Mesothelial cell of epicardium (in vitro differentiated cells): ENCODE results near the gene CAMKK1. TPM values are rescaled to one million over a fixed set of nuclear protein-coding genes. Genes with fewer than 3 reads are reported as not detected.

Experiments used
- DNase-seq, 2 experiments: peaks; one replicate each; pipeline ENCODE4 v3.0.0; 2021; ENCODE audit warnings: low spot score in 2 of 2; ENCODE audit not compliant: unreplicated experiment in 2 of 2
- H3K27ac Mint-ChIP-seq: 2 replicates; pipeline ENCODE4 v1.8.0; 2021; ENCODE audit warnings: mixed read lengths
- H3K27me3 Mint-ChIP-seq: 2 replicates; pipeline ENCODE4 v1.8.0; 2021; ENCODE audit warnings: low read depth, mixed read lengths
- H3K36me3 Mint-ChIP-seq: 2 replicates; pipeline ENCODE4 v1.8.0; 2021; ENCODE audit warnings: mixed read lengths
- H3K4me1 Mint-ChIP-seq: 2 replicates; pipeline ENCODE4 v1.8.0; 2021; ENCODE audit warnings: mixed read lengths
- H3K4me3 Mint-ChIP-seq: 2 replicates; pipeline ENCODE4 v1.8.0; 2021; ENCODE audit warnings: mild to moderate bottlenecking, moderate library complexity, mixed read lengths
- H3K9me3 Mint-ChIP-seq: 2 replicates; pipeline ENCODE4 v1.8.0; 2021; ENCODE audit warnings: mixed read lengths
- total RNA-seq: library from RNA; stranded (reverse); gene quantifications from 3 replicates; pipeline ENCODE4 v1.2.1, GENCODE V29; 2021
- TF ChIP-seq, protein P1 (sequence below): fragments of 200-600 bp; sonication (generic); IDR thresholded peaks from one replicate; pipeline ENCODE4 v1.5.0; 2021; ENCODE audit warnings: antibody characterized with exemption; ENCODE audit not compliant: unreplicated experiment

Gene CAMKK1
- total RNA-seq, 1 donor from 2014 or later, result 4.3 TPM

- TF ChIP-seq, protein P1, sequence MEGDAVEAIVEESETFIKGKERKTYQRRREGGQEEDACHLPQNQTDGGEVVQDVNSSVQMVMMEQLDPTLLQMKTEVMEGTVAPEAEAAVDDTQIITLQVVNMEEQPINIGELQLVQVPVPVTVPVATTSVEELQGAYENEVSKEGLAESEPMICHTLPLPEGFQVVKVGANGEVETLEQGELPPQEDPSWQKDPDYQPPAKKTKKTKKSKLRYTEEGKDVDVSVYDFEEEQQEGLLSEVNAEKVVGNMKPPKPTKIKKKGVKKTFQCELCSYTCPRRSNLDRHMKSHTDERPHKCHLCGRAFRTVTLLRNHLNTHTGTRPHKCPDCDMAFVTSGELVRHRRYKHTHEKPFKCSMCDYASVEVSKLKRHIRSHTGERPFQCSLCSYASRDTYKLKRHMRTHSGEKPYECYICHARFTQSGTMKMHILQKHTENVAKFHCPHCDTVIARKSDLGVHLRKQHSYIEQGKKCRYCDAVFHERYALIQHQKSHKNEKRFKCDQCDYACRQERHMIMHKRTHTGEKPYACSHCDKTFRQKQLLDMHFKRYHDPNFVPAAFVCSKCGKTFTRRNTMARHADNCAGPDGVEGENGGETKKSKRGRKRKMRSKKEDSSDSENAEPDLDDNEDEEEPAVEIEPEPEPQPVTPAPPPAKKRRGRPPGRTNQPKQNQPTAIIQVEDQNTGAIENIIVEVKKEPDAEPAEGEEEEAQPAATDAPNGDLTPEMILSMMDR, result no peak
- no peaks in the 10 kb centered on the region for H3K9me3 Mint-ChIP-seq
- peaks cover 38% of the 10 kb centered on the region for H3K36me3 Mint-ChIP-seq
- H3K27ac Mint-ChIP-seq, result no peak overlapping the region
- H3K4me3 Mint-ChIP-seq, result no peak overlapping the region
- DNase-seq, result no peak
- no peaks in the 10 kb centered on the region for H3K4me1 Mint-ChIP-seq
- no peaks in the 10 kb centered on the region for H3K27me3 Mint-ChIP-seq
Observed at GRCh38 chr17:3835410-3836229, 57.2 kb downstream of the CAMKK1 start.

DNA sequence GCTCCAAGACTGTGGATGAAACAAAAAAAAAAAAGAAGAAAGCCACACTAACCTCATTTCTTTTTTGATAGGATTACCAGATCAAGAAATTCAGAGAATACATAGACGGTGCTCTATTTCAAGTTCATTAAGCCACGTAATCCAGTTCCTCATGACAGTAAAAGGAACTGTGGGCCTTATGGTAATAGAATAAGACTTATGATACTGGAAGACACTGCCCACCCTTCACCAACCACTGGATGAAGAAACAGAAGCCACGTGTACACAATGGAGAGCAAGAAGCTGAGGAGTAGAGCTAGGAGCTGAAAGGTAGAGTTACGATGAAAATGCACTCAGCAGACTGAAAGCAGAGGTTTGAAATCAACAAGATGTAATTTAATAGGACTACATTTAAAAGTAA lies 58.0 kb downstream of the CAMKK1 start:
- TF ChIP-seq, protein P1, result no peak
- Mint-ChIP-seq H3K36me3 (peaks cover 33% of the 10 kb centered on the region), H3K27ac (no peak overlapping the region)

GRCh38 chr17:3828852-3829232 lies 64.0 kb downstream of the CAMKK1 start:
- peaks cover 31% of the 10 kb centered on the region for H3K36me3 Mint-ChIP-seq
- no peak overlapping the region for H3K27ac Mint-ChIP-seq
- H3K9me3 Mint-ChIP-seq, result no peaks in the 10 kb centered on the region
- H3K4me1 Mint-ChIP-seq, result no peaks in the 10 kb centered on the region
- TF ChIP-seq, protein P1, result no peak
- no peaks in the 10 kb centered on the region for H3K27me3 Mint-ChIP-seq
- H3K4me3 Mint-ChIP-seq, result no peak overlapping the region
- DNase-seq, result no peak

More for the DNA sequence above, 58.0 kb downstream of the CAMKK1 start:
- Mint-ChIP-seq H3K9me3 (no peaks in the 10 kb centered on the region), H3K4me1 (no peaks in the 10 kb centered on the region), H3K4me3 (no peak overlapping the region), H3K27me3 (no peaks in the 10 kb centered on the region)
- no peak for DNase-seq

DNA sequence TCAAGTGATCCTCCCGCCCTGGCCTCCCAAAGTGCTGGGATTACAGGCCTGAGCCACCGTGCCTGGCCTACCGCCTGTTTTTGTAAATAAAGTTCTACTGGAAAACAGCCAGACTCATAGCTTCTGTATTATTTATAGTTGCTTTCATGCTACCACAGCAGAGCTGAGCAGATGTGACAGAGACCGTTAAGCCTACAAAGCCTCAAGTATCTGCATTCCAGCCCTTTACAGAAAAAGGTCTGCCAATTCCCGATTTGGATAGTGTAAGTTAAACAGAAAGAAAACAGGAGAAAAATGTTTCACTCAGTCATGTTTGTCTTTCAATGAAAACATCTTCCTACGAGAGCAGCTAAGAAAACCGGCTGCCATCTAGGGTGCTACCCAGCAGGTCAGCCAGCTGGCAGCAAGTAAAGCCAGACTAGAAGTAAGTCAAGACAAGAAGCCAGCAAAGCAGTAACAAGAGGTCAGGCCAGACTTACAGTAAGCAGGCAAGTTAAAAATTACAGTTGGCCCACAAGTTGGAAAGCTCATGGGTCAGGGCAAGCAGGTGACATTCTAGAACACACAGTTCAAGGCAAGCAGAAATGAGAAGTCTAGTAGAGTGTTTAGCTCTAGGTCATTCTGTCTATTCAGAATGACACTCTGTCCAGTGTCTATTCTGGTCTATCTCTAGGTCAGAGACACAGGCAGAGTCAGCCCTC lies 64.6 kb downstream of the CAMKK1 start:
- no peak for DNase-seq
- H3K9me3 Mint-ChIP-seq, result no peaks in the 10 kb centered on the region
- no peak overlapping the region for H3K27ac Mint-ChIP-seq
- H3K4me1 Mint-ChIP-seq, result no peaks in the 10 kb centered on the region
- H3K4me3 Mint-ChIP-seq, result no peak overlapping the region
- TF ChIP-seq, protein P1, result no peak
- H3K27me3 Mint-ChIP-seq, result no peaks in the 10 kb centered on the region
- peaks cover 29% of the 10 kb centered on the region for H3K36me3 Mint-ChIP-seq

DNA sequence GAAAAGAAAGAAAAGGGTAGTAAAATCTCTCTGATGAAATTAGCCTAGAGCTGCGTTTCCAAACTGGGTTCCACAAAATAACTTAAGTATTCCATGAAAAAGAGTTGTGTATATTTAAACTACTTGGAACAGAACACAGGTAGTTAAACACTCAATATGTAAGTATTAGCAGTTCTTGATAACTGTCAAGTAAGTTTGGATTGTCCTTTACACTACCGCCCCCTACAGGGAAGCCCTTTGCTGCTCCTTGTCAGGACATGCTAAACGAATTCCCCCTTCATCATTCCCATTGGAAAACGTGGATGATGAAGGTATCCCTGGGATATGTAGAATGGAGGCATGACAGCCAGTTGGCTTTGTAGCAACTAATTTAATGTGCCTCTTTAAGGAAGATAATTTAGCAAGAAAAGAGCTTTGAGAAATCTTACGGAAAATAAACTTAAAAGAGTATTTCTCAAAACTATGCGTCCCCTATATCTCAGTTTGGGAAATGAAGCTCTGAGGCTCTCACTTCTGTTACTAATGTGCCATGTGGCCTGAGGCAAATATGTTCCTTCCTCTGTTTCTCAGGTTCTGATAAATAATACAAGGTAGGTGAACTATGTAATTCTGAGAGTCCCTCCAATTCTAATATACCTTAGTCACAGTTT lies 65.6 kb downstream of the CAMKK1 start:
- TF ChIP-seq, protein P1, result peak; percentile 30
- DNase-seq, result peak in 1 of 2 experiments; percentile 47
- Mint-ChIP-seq H3K27ac (no peak overlapping the region), H3K27me3 (no peaks in the 10 kb centered on the region), H3K9me3 (no peaks in the 10 kb centered on the region), H3K36me3 (peaks cover 30% of the 10 kb centered on the region), H3K4me3 (no peak overlapping the region), H3K4me1 (peaks cover 1% of the 10 kb centered on the region)
